Measurements from ENCODE around the gene SORBS1. TPM values are rescaled to one million over a fixed set of nuclear protein-coding genes. Genes with fewer than 3 reads are reported as not detected.

SORBS1 gene
- total RNA-seq, 8 experiments from 2014 or later: 2.0 to 105 (median 35.8) TPM

DNA sequence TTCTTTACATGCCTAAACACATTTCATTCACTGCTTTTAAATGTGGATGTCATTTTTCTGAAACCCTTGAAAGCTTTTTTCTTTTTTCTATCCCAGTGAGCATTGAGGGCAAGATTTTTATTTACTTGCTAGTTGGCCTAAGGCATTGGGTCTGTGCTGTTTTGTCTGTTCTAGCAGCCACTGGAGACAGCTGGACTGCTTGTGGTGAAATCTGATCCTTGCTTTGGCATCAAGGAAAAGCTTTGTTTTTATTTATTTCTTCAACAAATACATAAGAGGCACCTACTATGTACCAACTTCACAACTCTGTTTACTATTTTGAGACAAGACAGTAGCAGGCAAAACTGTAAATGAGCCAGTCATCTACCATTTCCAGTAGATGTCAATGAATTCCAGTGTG is 241.9 kb downstream of the SORBS1 start:
- no peak overlapping the region for H3K27ac ChIP-seq
- peak in 1 of 8 experiments; percentile 68 for ATAC-seq (replicated peaks in 6 of 8)

GRCh38 chr10:95315509-95315908 is 245.7 kb downstream of the SORBS1 start:
- Histone ChIP-seq H3K27ac (no peak overlapping the region), H3K4me3 (no peak overlapping the region), H3K4me1 (replicated peaks in 1 of 2) (no peaks in the 10 kb centered on the region)
- no peak for ATAC-seq (replicated peaks in 6 of 8)
- in situ Hi-C loops (cut with MboI; ENCODE audit: low pct_unique_long_range_greater_than_20kb in 2 of 9, low sequenced_read_pairs in 9 of 9, unreplicated experiment in 9 of 9): no loop called here
- whole genome bisulfite sequencing, 10 experiments: 60 to 100% (median 100%) methylated on average over 1 to 2 of the region's 2 CpGs; no CpG with 5 or more reads in 3 of the 10 experiments

More for the DNA sequence above, 241.9 kb downstream of the SORBS1 start:
- in situ Hi-C loops (cut with MboI; ENCODE audit: low pct_unique_long_range_greater_than_20kb in 2 of 9, low sequenced_read_pairs in 9 of 9, unreplicated experiment in 9 of 9): no loop called here
- no peaks in the 10 kb centered on the region for H3K4me1 ChIP-seq (replicated peaks in 1 of 2)
- no peak overlapping the region for H3K4me3 ChIP-seq

DNA sequence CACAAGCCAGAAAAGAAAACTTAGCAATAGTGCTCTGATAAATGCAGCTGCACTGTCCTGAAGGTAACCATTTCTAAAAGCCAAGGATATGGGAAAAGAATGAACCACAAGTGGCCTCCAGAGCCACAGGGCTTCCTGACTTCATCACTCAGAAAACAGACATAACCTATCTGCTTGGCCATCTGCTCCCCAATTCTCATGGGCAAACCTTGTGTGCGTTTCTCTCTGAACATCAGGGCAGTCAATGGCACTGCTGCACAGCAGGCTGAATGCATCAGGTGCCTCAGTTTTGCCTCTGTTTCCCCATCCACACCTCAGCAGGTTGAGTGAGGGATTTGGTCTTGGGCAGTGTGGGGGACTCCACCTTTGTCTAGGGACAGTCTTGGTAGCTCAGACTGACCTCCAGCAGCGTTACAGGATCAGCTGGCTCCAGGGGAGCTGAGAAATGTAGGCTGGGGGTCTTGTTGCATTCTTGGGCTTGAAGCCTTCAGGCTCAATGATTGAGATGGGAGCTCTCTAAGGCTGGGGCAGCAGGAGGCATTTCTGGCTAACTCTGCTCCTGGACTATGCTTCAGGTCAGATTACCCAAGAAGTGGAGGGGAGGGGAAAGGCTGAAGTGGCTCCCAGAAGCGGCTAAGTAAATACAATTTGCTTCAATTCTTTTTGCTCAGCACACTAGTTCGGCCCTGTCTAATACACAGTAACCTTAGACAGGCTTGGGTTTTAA is 246.8 kb downstream of the SORBS1 start:
- no peaks in the 10 kb centered on the region for H3K4me1 ChIP-seq (replicated peaks in 1 of 2)
- in situ Hi-C loops (cut with MboI; ENCODE audit: low pct_unique_long_range_greater_than_20kb in 2 of 9, low sequenced_read_pairs in 9 of 9, unreplicated experiment in 9 of 9): no loop called here
- no peak for ATAC-seq (replicated peaks in 6 of 8)
- no peak overlapping the region for H3K27ac ChIP-seq
- WGBS, 10 experiments: 0 to 94% (median 79%) methylated on average over 1 to 4 of the region's 4 CpGs; no CpG with 5 or more reads in 3 of the 10 experiments
- no peak overlapping the region for H3K4me3 ChIP-seq

DNA sequence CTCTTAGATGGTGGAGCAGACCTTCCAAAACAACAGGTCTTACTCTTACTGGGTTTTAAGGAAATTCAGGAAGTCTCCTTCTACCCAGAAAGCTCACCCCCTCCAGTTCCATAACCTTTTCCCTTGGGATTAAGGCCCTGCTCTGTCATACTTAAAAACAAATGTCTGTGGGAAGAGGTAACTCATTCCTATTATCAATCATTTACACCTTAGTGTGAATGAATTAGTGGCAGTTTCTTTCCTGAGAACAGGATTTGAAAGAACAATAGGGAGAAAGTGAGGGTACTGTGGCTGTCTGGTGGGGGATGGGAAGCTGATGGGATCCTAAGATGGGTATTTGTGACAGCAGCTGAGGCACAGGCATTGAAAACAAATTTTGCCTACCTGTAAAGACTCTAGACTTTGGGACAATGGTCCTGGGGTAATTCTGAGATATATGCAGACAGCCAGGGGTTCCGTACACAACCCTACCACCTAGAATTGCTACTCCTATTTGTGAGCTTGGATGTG is 248.1 kb downstream of the SORBS1 start:
- Histone ChIP-seq H3K27ac (no peak overlapping the region), H3K4me1 (replicated peaks in 1 of 2) (no peaks in the 10 kb centered on the region), H3K4me3 (no peak overlapping the region)
- in situ Hi-C loops (cut with MboI; ENCODE audit: low pct_unique_long_range_greater_than_20kb in 2 of 9, low sequenced_read_pairs in 9 of 9, unreplicated experiment in 9 of 9): no loop called here
- ATAC-seq (replicated peaks in 6 of 8): no peak
- WGBS, 10 experiments: 80 to 100% (median 94%) methylated on average over 1 of the region's 1 CpG; no CpG with 5 or more reads in 4 of the 10 experiments

- no peak for ATAC-seq (replicated peaks in 6 of 8)
- Histone ChIP-seq H3K4me1 (replicated peaks in 1 of 2) (no peaks in the 10 kb centered on the region), H3K4me3 (no peak overlapping the region), H3K27ac (no peak overlapping the region)
- in situ Hi-C loops (cut with MboI; ENCODE audit: low pct_unique_long_range_greater_than_20kb in 2 of 9, low sequenced_read_pairs in 9 of 9, unreplicated experiment in 9 of 9): no loop called here
- WGBS, 10 experiments: 73 to 100% (median 93%) methylated on average over 2 to 6 of the region's 6 CpGs
Measured at GRCh38 chr10:95312257-95312656, 248.9 kb downstream of the SORBS1 start.

DNA sequence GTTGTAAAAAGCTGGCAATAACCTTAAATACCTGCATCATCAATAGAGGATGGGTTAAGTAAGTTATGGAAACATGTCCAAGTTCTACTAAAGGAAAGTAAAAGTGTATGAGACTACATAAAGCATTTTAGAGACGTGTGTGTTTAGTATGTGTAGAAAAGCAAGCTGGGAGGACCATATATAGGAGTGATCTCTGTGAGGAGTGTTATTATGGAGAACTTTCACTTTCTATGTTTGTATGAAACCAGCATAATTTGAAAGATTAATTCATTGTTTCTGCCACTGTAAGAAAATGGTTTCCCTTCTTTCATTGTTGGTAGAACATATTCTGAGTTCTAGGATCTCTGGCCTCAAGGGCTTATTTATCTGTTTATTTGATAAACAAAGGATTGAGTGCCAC is 251.2 kb downstream of the SORBS1 start:
- Histone ChIP-seq H3K4me3 (no peak overlapping the region), H3K27ac (no peak overlapping the region), H3K4me1 (replicated peaks in 1 of 2) (no peaks in the 10 kb centered on the region)
- 17 to 83% (median 43%) methylated on average over 1 of the region's 1 CpG; no CpG with 5 or more reads in 7 of the 10 experiments for WGBS, 10 experiments
- in situ Hi-C loops (cut with MboI; ENCODE audit: low pct_unique_long_range_greater_than_20kb in 2 of 9, low sequenced_read_pairs in 9 of 9, unreplicated experiment in 9 of 9): no loop called here
- ATAC-seq (replicated peaks in 6 of 8): no peak

DNA sequence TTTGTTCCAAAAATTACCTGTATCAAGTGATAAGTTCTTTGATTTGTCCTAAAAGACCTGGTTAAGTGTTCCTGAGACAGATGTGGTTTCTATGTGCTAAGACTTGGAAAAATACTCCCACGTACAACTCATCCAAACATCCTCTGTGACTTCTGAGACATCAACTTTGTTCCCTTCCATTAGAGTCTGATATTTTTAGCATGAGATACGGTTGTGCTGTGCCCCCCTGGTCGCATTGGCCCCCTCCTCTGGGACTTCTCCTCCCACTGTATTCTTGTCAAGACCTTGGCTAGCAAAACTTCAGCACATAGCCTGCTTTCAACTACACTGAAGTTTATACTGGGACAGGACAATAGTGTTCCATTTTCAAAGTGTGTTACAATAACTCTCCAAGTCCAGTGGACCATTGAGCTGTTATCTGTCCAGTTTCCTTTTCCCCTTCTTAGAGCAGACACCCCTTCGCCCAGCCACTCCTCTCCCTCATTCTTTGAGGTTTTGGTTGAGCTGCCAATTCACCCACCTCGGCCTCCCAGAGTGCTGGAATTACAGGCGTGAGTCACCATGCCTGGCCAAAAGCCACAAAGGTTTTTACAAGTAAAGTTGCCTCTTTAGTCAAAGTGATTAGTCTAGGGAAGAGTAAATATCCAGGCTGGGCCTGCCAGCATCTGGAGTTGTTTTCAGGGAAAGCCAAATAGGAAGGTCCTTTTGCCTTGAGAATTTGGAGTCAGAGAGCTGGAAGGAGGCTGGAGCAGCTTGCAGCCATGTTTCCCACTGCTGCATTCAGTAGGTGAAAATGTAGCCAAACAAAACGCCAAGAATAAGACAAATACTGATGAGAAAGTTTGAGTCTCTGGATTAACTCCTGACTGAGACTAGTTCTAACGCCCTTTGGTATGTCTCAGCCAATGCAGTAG is 252.5 kb downstream of the SORBS1 start:
- 8 to 100% (median 73%) methylated on average over 1 to 8 of the region's 8 CpGs for WGBS, 10 experiments

GRCh38 chr10:95306851-95307250 is 254.3 kb downstream of the SORBS1 start:
- WGBS, 10 experiments: 71 to 100% (median 86%) methylated on average over 1 of the region's 1 CpG; no CpG with 5 or more reads in 5 of the 10 experiments
- no peaks in the 10 kb centered on the region for H3K4me1 ChIP-seq (replicated peaks in 1 of 2)
- in situ Hi-C loops (cut with MboI; ENCODE audit: low pct_unique_long_range_greater_than_20kb in 2 of 9, low sequenced_read_pairs in 9 of 9, unreplicated experiment in 9 of 9): no loop called here
- no peak overlapping the region for H3K27ac ChIP-seq
- no peak for ATAC-seq (replicated peaks in 6 of 8)
- no peak overlapping the region for H3K4me3 ChIP-seq

More for the DNA sequence above, 252.5 kb downstream of the SORBS1 start:
- ATAC-seq (replicated peaks in 6 of 8): peak in 3 of 8 experiments; percentile 84 to 93 (median 93)
- in situ Hi-C loops (cut with MboI; ENCODE audit: low pct_unique_long_range_greater_than_20kb in 2 of 9, low sequenced_read_pairs in 9 of 9, unreplicated experiment in 9 of 9): no loop called here
- H3K4me3 ChIP-seq: no peak overlapping the region
- no peaks in the 10 kb centered on the region for H3K4me1 ChIP-seq (replicated peaks in 1 of 2)
- H3K27ac ChIP-seq: no peak overlapping the region

- no peaks in the 10 kb centered on the region for H3K4me1 ChIP-seq (replicated peaks in 1 of 2)
- ATAC-seq (replicated peaks in 6 of 8): no peak
- no peak overlapping the region for H3K4me3 ChIP-seq
- H3K27ac ChIP-seq: no peak overlapping the region
- in situ Hi-C loops (cut with MboI; ENCODE audit: low pct_unique_long_range_greater_than_20kb in 2 of 9, low sequenced_read_pairs in 9 of 9, unreplicated experiment in 9 of 9): no loop called here
- 46 to 77% (median 73%) methylated on average over 2 to 3 of the region's 3 CpGs; no CpG with 5 or more reads in 5 of the 10 experiments for WGBS, 10 experiments
Measured at GRCh38 chr10:95306318-95306650, 254.9 kb downstream of the SORBS1 start.

DNA sequence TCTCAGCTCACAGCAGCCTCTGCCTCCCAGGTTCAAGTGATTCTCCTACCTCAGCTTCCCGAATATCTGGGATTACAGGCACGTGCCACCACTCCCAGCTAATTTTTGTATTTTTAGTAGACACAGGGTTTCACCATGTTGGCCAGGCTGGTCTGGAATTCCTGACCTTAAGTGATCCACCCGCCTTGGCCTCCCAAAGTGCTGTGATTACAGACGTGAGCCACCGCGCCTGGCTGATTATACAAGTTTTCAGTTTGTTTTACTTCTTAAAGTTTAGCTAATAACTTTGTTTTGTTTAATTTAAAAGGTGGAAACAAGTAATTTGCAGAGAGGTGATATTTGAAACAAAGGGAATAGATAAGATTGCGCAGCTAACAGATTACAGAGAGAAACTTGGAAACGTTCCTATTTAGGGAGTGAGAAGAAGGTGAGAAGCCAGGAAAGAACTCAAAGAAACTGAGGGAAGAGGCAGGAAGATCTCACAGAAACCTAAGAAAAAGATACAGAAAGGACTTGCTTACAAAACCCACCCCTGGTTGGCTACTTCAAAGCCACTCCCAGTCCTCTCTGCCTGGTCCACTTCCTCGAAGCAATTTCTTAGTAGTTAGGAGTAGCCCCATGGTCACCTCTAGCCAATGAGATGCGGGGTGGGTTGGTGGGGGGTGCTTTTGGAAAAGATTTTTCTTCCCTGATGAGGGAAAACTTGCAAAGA is 255.4 kb downstream of the SORBS1 start:
- Histone ChIP-seq H3K27ac (no peak overlapping the region), H3K4me3 (no peak overlapping the region), H3K4me1 (replicated peaks in 1 of 2) (no peaks in the 10 kb centered on the region)
- in situ Hi-C loops (cut with MboI; ENCODE audit: low pct_unique_long_range_greater_than_20kb in 2 of 9, low sequenced_read_pairs in 9 of 9, unreplicated experiment in 9 of 9): no loop called here
- no peak for ATAC-seq (replicated peaks in 6 of 8)
- WGBS, 10 experiments: 60 to 100% (median 87%) methylated on average over 1 to 10 of the region's 10 CpGs

GRCh38 chr10:95304976-95305375 is 256.2 kb downstream of the SORBS1 start:
- in situ Hi-C loops (cut with MboI; ENCODE audit: low pct_unique_long_range_greater_than_20kb in 2 of 9, low sequenced_read_pairs in 9 of 9, unreplicated experiment in 9 of 9): no loop called here
- Histone ChIP-seq H3K4me1 (replicated peaks in 1 of 2) (no peaks in the 10 kb centered on the region), H3K27ac (no peak overlapping the region), H3K4me3 (no peak overlapping the region)
- 57 to 100% (median 78%) methylated on average over 1 to 2 of the region's 2 CpGs; no CpG with 5 or more reads in 3 of the 10 experiments for WGBS, 10 experiments
- ATAC-seq (replicated peaks in 6 of 8): no peak

DNA sequence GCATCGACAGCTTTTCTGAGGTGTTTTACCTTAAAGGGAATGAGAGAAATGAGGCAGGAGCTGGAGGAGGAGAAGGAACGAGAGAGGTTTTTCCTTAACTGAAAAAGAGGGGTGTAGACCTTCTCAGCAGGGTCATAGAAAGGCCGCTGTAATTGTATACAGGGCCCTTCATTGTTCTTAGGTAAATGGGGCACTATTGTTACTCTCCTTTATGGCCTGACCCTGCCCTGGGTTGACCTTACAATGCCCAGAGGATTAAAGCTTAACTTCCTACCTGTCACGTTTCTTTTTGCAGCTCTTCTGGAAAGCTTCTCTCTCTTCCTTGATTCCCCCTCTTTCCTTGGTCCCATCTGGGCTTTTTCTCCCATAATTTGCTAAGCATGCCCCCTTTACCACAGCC is 256.7 kb downstream of the SORBS1 start:
- H3K4me1 ChIP-seq (replicated peaks in 1 of 2): no peaks in the 10 kb centered on the region
- in situ Hi-C loops (cut with MboI; ENCODE audit: low pct_unique_long_range_greater_than_20kb in 2 of 9, low sequenced_read_pairs in 9 of 9, unreplicated experiment in 9 of 9): no loop called here
- 13 to 80% (median 32%) methylated on average over 1 to 4 of the region's 4 CpGs; no CpG with 5 or more reads in 2 of the 10 experiments for WGBS, 10 experiments
- H3K27ac ChIP-seq: no peak overlapping the region
- no peak overlapping the region for H3K4me3 ChIP-seq
- ATAC-seq (replicated peaks in 6 of 8): no peak

GRCh38 chr10:95303950-95304349 is 257.2 kb downstream of the SORBS1 start:
- Histone ChIP-seq H3K27ac (no peak overlapping the region), H3K4me1 (replicated peaks in 1 of 2) (no peaks in the 10 kb centered on the region), H3K4me3 (no peak overlapping the region)
- in situ Hi-C loops (cut with MboI; ENCODE audit: low pct_unique_long_range_greater_than_20kb in 2 of 9, low sequenced_read_pairs in 9 of 9, unreplicated experiment in 9 of 9): no loop called here
- WGBS, 10 experiments: 83 to 100% (median 100%) methylated on average over 1 of the region's 1 CpG; no CpG with 5 or more reads in 3 of the 10 experiments
- ATAC-seq (replicated peaks in 6 of 8): no peak
